Glomerular endothelial cell (primary cell): ENCODE results near the gene PHACTR3. TPM values are rescaled to one million over a fixed set of nuclear protein-coding genes. Genes with fewer than 3 reads are reported as not detected.

Experiments used
- DNase-seq: peaks from one replicate; pipeline ENCODE4 v3.0.0-alpha.2; 2011; ENCODE audit warnings: low read depth, low spot score; ENCODE audit errors: extremely low read depth
- total RNA-seq: library from RNA; depleted of rRNA; stranded (reverse); fragments of >200 nt; gene quantifications from 2 replicates; pipeline ENCODE4 v1.2.3, GENCODE V29; 2015

Gene PHACTR3
- total RNA-seq, 1 donor from 2014 or later, result not detected

- DNase-seq, result no peak
Measured at GRCh38 chr20:59644371-59644939, 40.1 kb downstream of the PHACTR3 start.

GRCh38 chr20:59645271-59645670 is 40.9 kb downstream of the PHACTR3 start:
- DNase-seq, result no peak

- no peak for DNase-seq
Measured at GRCh38 chr20:59645761-59646171, 41.4 kb downstream of the PHACTR3 start.

- no peak for DNase-seq
Measured at GRCh38 chr20:59646487-59646886, 42.1 kb downstream of the PHACTR3 start.

GRCh38 chr20:59647271-59647670 is 42.9 kb downstream of the PHACTR3 start:
- no peak for DNase-seq

- DNase-seq, result no peak
Measured at GRCh38 chr20:59648466-59649070, 44.2 kb downstream of the PHACTR3 start.

DNA sequence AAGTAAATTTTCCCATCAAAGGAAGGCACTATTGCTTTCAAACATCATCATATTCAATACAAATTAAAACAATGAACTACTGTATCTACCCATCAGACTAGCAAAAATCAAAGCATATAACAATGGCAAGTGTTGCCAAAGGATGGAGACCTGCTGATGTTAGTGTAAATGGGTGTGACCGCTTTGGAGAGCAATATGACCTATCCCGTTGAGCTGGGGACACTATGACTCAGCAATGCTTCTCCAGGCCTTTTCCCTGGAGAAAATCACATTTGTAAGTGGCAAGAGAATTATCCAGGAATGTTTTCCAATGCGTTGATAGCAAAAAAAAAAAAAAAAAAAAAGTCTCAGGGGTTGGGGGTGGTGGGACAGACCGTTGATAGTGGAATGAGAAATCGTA is 46.1 kb downstream of the PHACTR3 start:
- DNase-seq, result no peak

DNA sequence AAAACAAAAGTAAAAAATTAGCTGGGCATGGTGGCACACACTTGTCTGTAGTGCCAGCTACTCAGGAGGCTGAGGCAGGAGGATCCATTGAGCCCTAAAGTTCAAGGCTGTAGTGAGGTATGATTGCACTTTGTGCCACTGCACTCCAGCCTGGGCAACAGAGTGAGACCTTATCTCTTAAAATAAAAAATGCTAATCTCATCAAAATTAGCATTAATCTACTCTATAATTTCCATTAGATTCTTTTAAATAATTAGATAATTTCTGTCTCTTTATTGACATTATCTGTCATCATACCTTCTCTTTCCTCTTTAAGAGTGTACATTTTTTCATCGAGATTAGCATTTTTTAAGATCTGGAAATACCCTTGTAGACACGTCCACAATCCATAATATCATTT is 48.0 kb downstream of the PHACTR3 start:
- DNase-seq, result no peak

DNA sequence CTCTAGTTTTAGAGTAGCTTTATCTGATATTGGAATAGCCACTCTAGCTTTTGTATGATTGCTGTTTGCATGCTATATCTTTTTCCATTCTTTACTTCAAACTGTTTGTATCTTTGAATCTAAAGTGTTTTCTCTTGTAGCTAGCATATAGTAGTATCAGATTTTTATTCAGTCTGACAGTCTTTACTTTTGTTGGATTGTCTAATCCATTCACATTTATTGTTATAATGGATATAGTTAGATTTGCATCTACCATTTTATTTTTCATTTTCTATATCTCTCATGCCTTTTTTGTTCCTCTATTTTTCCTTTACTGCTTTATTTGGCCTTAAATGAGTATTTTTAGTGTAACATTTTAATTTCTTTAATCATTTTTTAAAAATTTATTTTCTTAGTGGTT is 52.1 kb downstream of the PHACTR3 start:
- no peak for DNase-seq

DNA sequence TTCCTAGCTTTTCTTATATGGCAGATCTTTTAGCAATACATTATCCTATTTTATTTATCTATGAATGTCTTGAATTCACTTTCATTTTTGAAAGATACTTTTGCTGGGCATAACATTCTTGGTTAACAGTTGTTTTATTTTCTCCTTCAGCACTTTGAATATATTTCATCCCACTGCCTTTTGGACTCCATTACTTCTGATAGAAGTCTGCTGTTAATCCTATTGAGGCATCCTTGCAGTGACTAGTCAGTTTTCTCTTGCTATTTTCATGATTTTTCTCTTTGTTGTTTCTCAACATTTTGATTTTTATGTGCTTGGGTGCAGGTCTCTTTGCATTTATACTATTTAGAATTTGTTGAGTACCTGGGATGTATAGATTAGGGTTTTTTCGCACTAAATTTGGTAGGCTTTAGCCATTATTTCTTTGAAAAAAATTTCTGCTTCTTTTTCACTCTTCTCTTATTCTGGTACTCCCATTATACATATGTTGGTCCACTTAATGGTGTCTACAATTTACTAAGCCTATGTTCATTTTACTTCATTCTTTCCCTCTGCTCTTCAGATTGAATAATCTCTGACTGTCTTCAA is 53.2 kb downstream of the PHACTR3 start:
- no peak for DNase-seq

DNA sequence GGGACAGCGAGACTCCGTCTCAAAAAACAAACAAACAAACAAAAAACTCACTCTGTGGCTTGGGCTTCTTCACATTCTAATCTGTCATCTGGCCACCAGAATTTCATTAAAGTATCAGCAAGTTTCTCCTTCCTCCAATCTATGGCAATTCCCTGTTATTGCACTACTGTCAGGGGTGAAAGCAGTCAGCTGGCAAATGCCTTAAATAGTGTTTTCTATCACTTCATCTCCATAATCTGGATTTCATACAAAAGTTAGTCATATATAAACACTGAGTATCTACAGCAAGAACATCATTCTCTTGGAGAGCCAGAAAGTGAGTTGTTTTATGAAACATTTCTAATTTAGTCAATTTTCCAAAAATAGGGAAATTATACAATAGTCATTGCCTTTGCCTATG is 56.1 kb downstream of the PHACTR3 start:
- DNase-seq, result no peak

GRCh38 chr20:59661153-59661552 is 56.8 kb downstream of the PHACTR3 start:
- DNase-seq, result no peak

- no peak for DNase-seq
Measured at GRCh38 chr20:59661621-59662020, 57.3 kb downstream of the PHACTR3 start.

DNA sequence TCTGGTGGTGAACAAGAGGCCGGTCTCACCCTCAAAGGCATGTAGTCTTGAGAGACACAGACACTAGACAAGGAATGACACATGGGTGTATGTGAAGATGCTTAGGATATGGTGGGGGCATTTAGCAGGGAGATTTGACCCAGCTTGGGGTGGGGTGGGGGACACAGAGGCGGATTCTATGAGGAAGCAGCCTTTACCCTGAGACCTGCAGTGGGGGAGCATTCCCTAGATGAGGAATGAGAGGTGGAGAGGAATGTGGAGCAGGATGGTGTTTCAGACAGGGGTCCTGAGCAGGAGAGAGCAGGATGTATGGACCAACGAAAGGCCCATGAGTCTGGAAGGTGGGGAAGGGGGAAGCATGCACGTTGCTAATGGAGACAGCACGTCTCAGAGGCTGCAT is 57.8 kb downstream of the PHACTR3 start:
- no peak for DNase-seq

GRCh38 chr20:59662856-59663512 is 58.6 kb downstream of the PHACTR3 start:
- no peak for DNase-seq

DNA sequence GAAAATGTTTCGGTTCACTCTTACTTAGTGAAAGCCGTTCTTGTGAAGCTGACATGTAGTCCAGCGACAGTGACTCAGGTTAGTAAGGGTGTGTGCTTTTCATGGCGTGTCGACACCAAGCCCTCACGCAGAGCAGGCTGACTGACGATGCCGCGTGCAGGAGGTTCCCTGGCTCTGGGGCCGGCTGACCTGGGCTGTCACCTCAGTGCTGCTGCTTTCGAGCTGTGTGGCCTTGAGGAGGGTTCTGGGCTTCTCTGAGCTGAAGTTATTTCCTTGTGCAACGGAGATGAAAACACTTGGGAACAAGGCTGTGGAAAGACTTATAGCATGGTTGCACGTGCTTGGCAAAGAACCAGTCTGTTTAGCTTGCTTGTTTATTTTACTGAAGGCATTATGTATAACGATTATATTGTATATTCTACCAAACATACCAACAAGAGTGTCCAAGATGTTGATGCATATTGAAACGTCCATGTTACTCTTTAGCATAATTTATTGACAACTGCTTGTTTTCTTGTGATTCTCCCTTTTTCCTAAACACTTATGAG is 59.2 kb downstream of the PHACTR3 start:
- no peak for DNase-seq

DNA sequence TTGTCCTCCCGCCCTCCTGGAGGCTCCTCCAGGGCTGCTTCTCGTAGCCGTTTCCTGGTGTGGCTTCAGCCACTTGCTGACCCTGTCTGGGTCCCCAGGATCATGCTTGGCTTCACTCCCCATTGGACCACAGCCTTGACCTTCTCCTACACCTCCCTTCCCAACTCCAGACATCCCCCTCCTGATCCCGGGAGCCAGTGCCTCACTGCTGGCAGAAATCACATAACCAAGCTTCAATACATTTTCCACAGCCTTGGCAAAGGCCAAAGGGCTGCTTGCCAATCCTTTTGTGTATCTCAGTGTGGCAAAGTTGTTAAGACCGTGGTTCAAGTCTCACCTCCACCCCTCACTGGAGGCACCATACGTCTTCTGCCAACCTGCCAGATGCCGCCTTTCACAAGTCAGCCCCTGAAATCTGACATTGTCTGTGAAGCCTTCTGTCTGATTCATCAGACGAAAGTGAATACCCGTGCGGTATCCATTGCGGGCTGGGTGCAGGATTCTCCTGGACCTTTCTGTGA is 60.1 kb downstream of the PHACTR3 start:
- DNase-seq, result no peak

DNA sequence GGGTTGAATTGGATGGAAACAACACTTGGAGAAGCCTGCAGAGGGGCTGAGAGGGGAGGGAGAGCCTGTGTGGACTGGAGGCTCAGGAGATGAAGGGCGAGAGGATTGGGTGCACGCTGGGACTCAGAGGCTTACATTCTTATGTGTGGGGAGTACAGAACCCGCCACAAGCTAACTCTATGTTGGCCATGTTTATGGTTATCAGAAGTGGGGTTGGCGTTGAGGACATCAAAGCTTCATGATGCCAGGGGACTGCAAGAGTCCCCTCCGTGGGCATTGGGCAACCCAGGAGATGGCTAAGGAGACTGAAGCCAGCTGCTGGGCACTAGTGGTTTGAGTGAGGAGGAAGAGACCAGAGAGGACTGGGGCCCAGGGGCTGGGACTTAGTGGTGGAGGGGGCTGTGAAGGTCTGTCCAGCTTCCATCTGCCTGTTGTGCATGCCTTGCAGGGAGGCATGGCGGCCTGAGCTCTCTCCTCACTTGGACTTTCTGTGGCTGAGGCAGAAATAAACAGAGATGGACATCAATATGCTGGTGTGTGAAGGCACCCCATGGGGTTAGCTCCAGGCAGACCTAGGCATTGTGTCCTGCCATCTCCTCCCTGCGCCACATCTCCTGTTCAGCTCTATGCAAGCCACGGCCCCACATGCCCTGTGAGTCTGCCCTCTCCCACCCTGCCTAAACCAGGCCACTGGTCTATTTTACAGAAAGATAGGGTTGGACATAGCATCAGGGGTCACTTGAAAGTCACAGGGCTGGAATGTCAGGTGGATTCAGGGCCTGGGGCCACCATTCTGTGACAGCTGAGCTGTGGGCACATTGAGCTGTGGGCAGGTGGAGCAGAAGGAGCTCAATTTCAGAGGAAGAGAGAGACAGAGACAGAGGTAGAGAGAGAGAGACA is 61.6 kb downstream of the PHACTR3 start:
- DNase-seq, result no peak

DNA sequence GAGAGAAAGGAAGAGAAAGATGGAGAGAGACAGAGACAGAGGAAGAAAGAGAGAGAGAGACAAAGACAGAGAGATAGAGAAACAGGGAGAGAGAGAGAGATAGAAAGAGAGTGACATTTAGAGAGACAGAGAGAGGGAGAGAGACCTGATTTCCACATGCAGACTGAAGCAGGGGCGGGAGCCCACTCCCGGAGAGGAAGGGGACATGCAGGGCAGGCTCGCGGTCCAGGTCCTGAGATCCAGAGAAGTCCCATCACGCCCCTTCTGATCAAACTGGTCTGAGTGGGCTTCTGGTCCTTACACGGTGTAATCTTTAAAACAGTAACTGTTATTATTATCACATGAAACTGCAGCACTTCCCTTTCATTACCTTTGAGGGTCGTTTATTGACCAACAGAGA is 62.2 kb downstream of the PHACTR3 start:
- no peak for DNase-seq

GRCh38 chr20:59667131-59667530 is 62.8 kb downstream of the PHACTR3 start:
- no peak for DNase-seq
